ENCODE results near the gene LRRC75B.
A peak's percentile ranks its signal among the peaks of the same experiment; 100 is the strongest.

The LRRC75B gene

GRCh38 chr22:24584871-24585411, 7.9 kb downstream of the LRRC75B start:
- DNase-seq = no peak

- no peak for DNase-seq
Measured at GRCh38 chr22:24584166-24584790, 8.6 kb downstream of the LRRC75B start.

GRCh38 chr22:24583221-24584165, 9.4 kb downstream of the LRRC75B start:
- DNase-seq = no peak

GRCh38 chr22:24582056-24582814, 10.6 kb downstream of the LRRC75B start:
- no peak for DNase-seq

- DNase-seq = no peak
Measured at GRCh38 chr22:24580276-24580675, 12.6 kb downstream of the LRRC75B start.

GRCh38 chr22:24579258-24579601, 13.6 kb downstream of the LRRC75B start:
- DNase-seq = no peak

- no peak for DNase-seq
Measured at GRCh38 chr22:24578355-24579257, 14.3 kb downstream of the LRRC75B start.

- no peak for DNase-seq
Measured at GRCh38 chr22:24576778-24577177, 16.1 kb downstream of the LRRC75B start.

- DNase-seq = no peak
Measured at GRCh38 chr22:24571266-24571665, 21.6 kb downstream of the LRRC75B start.

- no peak for DNase-seq
Measured at GRCh38 chr22:24567668-24568067, 25.2 kb downstream of the LRRC75B start.

GRCh38 chr22:24566899-24567511, 25.9 kb downstream of the LRRC75B start:
- DNase-seq = no peak

GRCh38 chr22:24565077-24565476, 27.8 kb downstream of the LRRC75B start:
- DNase-seq = no peak

- DNase-seq = no peak
Measured at GRCh38 chr22:24564376-24565058, 28.4 kb downstream of the LRRC75B start.

- DNase-seq = no peak
Measured at GRCh38 chr22:24563246-24563645, 29.6 kb downstream of the LRRC75B start.

GRCh38 chr22:24559471-24559870, 33.4 kb downstream of the LRRC75B start:
- DNase-seq = no peak

- DNase-seq = peak; percentile 100
Measured at GRCh38 chr22:24555165-24556039, 37.5 kb downstream of the LRRC75B start, which contains the start of gene SNRPD3. TSS of gene SNRPD3 (plus strand) at chr22:24555999. CDS start at chr22:24557675, 1,676 bp downstream.

GRCh38 chr22:24554313-24555164, 38.3 kb downstream of the LRRC75B start, which contains the start of gene GUCD1:
TSS of gene GUCD1 (minus strand) at chr22:24555138. CDS start at chr22:24554991, 147 bp downstream.
- peak; percentile 35 for DNase-seq

- no peak for DNase-seq
Measured at GRCh38 chr22:24553597-24554312, 39.1 kb downstream of the LRRC75B start.

Measured in activated CD4-positive, alpha-beta T cell treated with anti-CD3 and anti-CD28 coated beads, Interleukin-2, amount 50 U/mL, for 16 hours (primary cell).